ENCODE data around the gene LDLRAD4.

LDLRAD4 gene

GRCh38 chr18:13186687-13187086 lies 31.9 kb upstream of the LDLRAD4 start:
- H3K4me2 ChIP-seq (ENCODE audit: insufficient read depth, low read length) = no peak overlapping the region
- H3K9ac ChIP-seq (ENCODE audit: low read depth, low read length) = no peak overlapping the region
- no peaks in the 10 kb centered on the region for H3K79me2 ChIP-seq (ENCODE audit: insufficient read depth, low read length)
- no peaks in the 10 kb centered on the region for H3K9me3 ChIP-seq (ENCODE audit: insufficient read depth, low read length, severe bottlenecking)
- no peaks in the 10 kb centered on the region for H3K27me3 ChIP-seq (ENCODE audit: insufficient read depth, low read length, poor library complexity)
- H3K4me1 ChIP-seq (ENCODE audit: insufficient read depth, low read length) = no peaks in the 10 kb centered on the region
- no peak for ATAC-seq (ENCODE audit: insufficient read depth, low read depth)
- H3K36me3 ChIP-seq (ENCODE audit: insufficient read depth, low read length) = no peaks in the 10 kb centered on the region
- DNase-seq = no peak
- H4K20me1 ChIP-seq (ENCODE audit: insufficient read depth, low read length) = no peaks in the 10 kb centered on the region
- no peak overlapping the region for H2AFZ ChIP-seq (ENCODE audit: low read depth, low read length)
- no peak overlapping the region for H3K4me3 ChIP-seq (ENCODE audit: low read depth in 1 of 2, low read length in 2 of 2)
- TF ChIP-seq CTCF (IDR thresholded peaks at IDR 0.05; ENCODE audit: borderline replicate concordance, extremely low read depth, low read length, poor library complexity, severe bottlenecking) (no peak), EZH2 (IDR thresholded peaks at IDR 0.05; ENCODE audit: borderline replicate concordance, low read depth, low read length, severe bottlenecking) (no peak)
- no peak overlapping the region for H3K27ac ChIP-seq (ENCODE audit: low read length)

GRCh38 chr18:13187498-13187897 lies 31.1 kb upstream of the LDLRAD4 start:
- Histone ChIP-seq H3K4me3 (ENCODE audit: low read depth in 1 of 2, low read length in 2 of 2) (no peak overlapping the region), H3K27ac (ENCODE audit: low read length) (no peak overlapping the region), H3K4me2 (ENCODE audit: insufficient read depth, low read length) (no peak overlapping the region), H3K9ac (ENCODE audit: low read depth, low read length) (no peak overlapping the region), H3K79me2 (ENCODE audit: insufficient read depth, low read length) (no peaks in the 10 kb centered on the region), H3K36me3 (ENCODE audit: insufficient read depth, low read length) (no peaks in the 10 kb centered on the region), H3K4me1 (ENCODE audit: insufficient read depth, low read length) (no peaks in the 10 kb centered on the region), H2AFZ (ENCODE audit: low read depth, low read length) (no peak overlapping the region), H3K9me3 (ENCODE audit: insufficient read depth, low read length, severe bottlenecking) (no peaks in the 10 kb centered on the region), H4K20me1 (ENCODE audit: insufficient read depth, low read length) (no peaks in the 10 kb centered on the region), H3K27me3 (ENCODE audit: insufficient read depth, low read length, poor library complexity) (no peaks in the 10 kb centered on the region)
- DNase-seq (no peak), ATAC-seq (ENCODE audit: insufficient read depth, low read depth) (no peak)
- TF ChIP-seq CTCF (IDR thresholded peaks at IDR 0.05; ENCODE audit: borderline replicate concordance, extremely low read depth, low read length, poor library complexity, severe bottlenecking) = no peak
- no peak for TF ChIP-seq EZH2 (IDR thresholded peaks at IDR 0.05; ENCODE audit: borderline replicate concordance, low read depth, low read length, severe bottlenecking)

GRCh38 chr18:13191031-13191430 lies 27.5 kb upstream of the LDLRAD4 start:
- DNase-seq (no peak), ATAC-seq (ENCODE audit: insufficient read depth, low read depth) (no peak)
- Histone ChIP-seq H4K20me1 (ENCODE audit: insufficient read depth, low read length) (no peaks in the 10 kb centered on the region), H3K9me3 (ENCODE audit: insufficient read depth, low read length, severe bottlenecking) (no peaks in the 10 kb centered on the region), H3K27me3 (ENCODE audit: insufficient read depth, low read length, poor library complexity) (no peaks in the 10 kb centered on the region), H3K27ac (ENCODE audit: low read length) (no peak overlapping the region), H3K4me1 (ENCODE audit: insufficient read depth, low read length) (no peaks in the 10 kb centered on the region), H3K36me3 (ENCODE audit: insufficient read depth, low read length) (no peaks in the 10 kb centered on the region), H3K9ac (ENCODE audit: low read depth, low read length) (no peak overlapping the region), H2AFZ (ENCODE audit: low read depth, low read length) (no peak overlapping the region), H3K4me3 (ENCODE audit: low read depth in 1 of 2, low read length in 2 of 2) (no peak overlapping the region), H3K79me2 (ENCODE audit: insufficient read depth, low read length) (no peaks in the 10 kb centered on the region), H3K4me2 (ENCODE audit: insufficient read depth, low read length) (no peak overlapping the region)
- TF ChIP-seq EZH2 (IDR thresholded peaks at IDR 0.05; ENCODE audit: borderline replicate concordance, low read depth, low read length, severe bottlenecking) (no peak), CTCF (IDR thresholded peaks at IDR 0.05; ENCODE audit: borderline replicate concordance, extremely low read depth, low read length, poor library complexity, severe bottlenecking) (no peak)

GRCh38 chr18:13191779-13192178 lies 26.8 kb upstream of the LDLRAD4 start:
- Histone ChIP-seq H3K4me3 (ENCODE audit: low read depth in 1 of 2, low read length in 2 of 2) (no peak overlapping the region), H3K9ac (ENCODE audit: low read depth, low read length) (no peak overlapping the region), H4K20me1 (ENCODE audit: insufficient read depth, low read length) (no peaks in the 10 kb centered on the region), H3K36me3 (ENCODE audit: insufficient read depth, low read length) (no peaks in the 10 kb centered on the region), H3K4me2 (ENCODE audit: insufficient read depth, low read length) (no peak overlapping the region), H3K9me3 (ENCODE audit: insufficient read depth, low read length, severe bottlenecking) (no peaks in the 10 kb centered on the region), H3K27me3 (ENCODE audit: insufficient read depth, low read length, poor library complexity) (no peaks in the 10 kb centered on the region), H3K79me2 (ENCODE audit: insufficient read depth, low read length) (no peaks in the 10 kb centered on the region), H3K4me1 (ENCODE audit: insufficient read depth, low read length) (no peaks in the 10 kb centered on the region), H2AFZ (ENCODE audit: low read depth, low read length) (no peak overlapping the region), H3K27ac (ENCODE audit: low read length) (no peak overlapping the region)
- ATAC-seq (ENCODE audit: insufficient read depth, low read depth) = no peak
- DNase-seq = no peak
- no peak for TF ChIP-seq CTCF (IDR thresholded peaks at IDR 0.05; ENCODE audit: borderline replicate concordance, extremely low read depth, low read length, poor library complexity, severe bottlenecking)
- TF ChIP-seq EZH2 (IDR thresholded peaks at IDR 0.05; ENCODE audit: borderline replicate concordance, low read depth, low read length, severe bottlenecking) = no peak

Measured in DND-41 (cell line).